Motor neuron (in vitro differentiated cells): ENCODE data around the gene CCL4L2. TPM values are rescaled to one million over a fixed set of nuclear protein-coding genes. Genes with fewer than 3 reads are reported as not detected.
"Not testable (repeated sequence)": the region's sequence is repeated elsewhere in the genome, so short reads cannot be mapped to it uniquely, and the experiment has no call there.

Experiments
- ATAC-seq, 8 experiments: fragments of 200-7000 bp; cut with Tn5 transposase; replicated peaks in 6 of 8; 2 replicates each; pipeline ENCODE4 v1.8.0; 2021; ENCODE audit warnings: mild to moderate bottlenecking in 8 of 8, moderate library complexity in 8 of 8
- H3K27ac ChIP-seq, 2 donors: fragments of 250-450 bp; sonication (Bioruptor Pico); 2 replicates each; pipeline ENCODE4 v1.9.0; 2021; ENCODE audit warnings: antibody characterized with exemption in 2 of 2, mild to moderate bottlenecking in 2 of 2, moderate library complexity in 1 of 2
- H3K4me1 ChIP-seq, 2 donors: fragments of 250-450 bp; sonication (Bioruptor Pico); replicated peaks in 1 of 2; 2 replicates each; pipeline ENCODE4 v1.6.1; 2021; ENCODE audit warnings: antibody characterized with exemption in 2 of 2, mild to moderate bottlenecking in 2 of 2, moderate library complexity in 1 of 2
- H3K4me3 ChIP-seq, 5 donors: fragments of 250-450 bp; sonication (Bioruptor Pico); 2 replicates each; pipeline ENCODE4 v1.9.0; 2021; ENCODE audit warnings: antibody characterized with exemption in 5 of 5, mild to moderate bottlenecking in 5 of 5, moderate library complexity in 4 of 5
- WGBS, 10 experiments: fragments of 450-650 bp; shearing (Covaris generic); methylation state at CpG; one replicate each; pipeline ENCODE4 v1.0.0; 2022; 5-methylcytosine and 5-hydroxymethylcytosine counted together
- in situ Hi-C, 9 experiments: fragments of 400-800 bp; cut with MboI; loops; one replicate each; pipeline ENCODE4 v1.15.0; 2021; ENCODE audit warnings: low sequenced_read_pairs in 9 of 9, low pct_unique_long_range_greater_than_20kb in 2 of 9; ENCODE audit not compliant: unreplicated experiment in 9 of 9
- total RNA-seq, 8 experiments: library from RNA; unstranded; fragments of 300-600 nt; gene quantifications; 2 replicates each; pipeline versions ENCODE4 v1.2.3 to v1.2.4, GENCODE V29; 2022

The CCL4L2 gene
- total RNA-seq, result under 1 TPM in 4 of 8 experiments, not detected in 4; 0.31 to 0.81 (median 0.55) TPM

DNA sequence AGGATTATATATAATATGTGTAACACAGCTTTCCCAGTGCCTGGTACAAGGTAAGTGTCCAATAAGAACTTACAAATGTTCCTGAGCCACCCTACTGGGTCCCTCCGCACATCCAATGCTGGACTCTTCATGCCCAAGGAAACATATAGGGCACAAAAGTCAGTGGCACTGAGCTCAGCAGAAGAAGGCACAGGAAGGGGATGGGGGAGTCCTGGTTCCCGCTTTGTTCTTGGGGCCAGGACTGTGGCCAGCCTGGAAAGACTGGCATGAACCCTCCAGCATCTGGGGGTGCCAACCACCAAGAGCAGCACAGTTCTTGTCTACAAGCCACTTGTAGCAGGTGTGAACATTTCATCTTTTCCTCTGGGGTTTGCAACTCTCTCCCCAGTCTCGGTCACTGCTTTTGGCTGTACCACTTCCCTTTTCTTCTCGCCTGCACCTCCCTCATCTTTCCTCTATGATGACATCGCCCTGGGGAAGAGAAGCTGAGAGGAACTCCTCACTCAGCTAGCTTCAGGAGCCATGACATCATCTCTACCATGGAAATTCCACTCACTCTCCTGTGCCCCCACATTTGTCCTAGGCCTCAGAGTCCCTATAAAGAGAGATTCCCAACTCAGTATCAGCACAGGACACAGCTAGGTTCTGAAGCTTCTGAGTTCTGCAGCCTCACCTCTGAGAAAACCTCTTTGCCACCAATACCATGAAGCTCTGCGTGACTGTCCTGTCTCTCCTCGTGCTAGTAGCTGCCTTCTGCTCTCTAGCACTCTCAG lies at the start of gene CCL4L2:
Gene CCL4L2, plus strand, starts transcription at position 625 of the 773 bp plus-strand sequence.
- WGBS, 10 experiments, result 40 to 88% (median 78%) methylated on average over 1 to 7 of the region's 7 CpGs; no CpG with 5 or more reads in 3 of the 10 experiments
- H3K4me3 ChIP-seq, H3K27ac ChIP-seq, H3K4me1 ChIP-seq, in situ Hi-C loops: not testable (repeated sequence)
- peak in 4 of 8 experiments; percentile 16 to 91 (median 58) for ATAC-seq

GRCh38 chr17:36168836-36169235 lies 42.0 kb upstream of the CCL4L2 start:
- H3K4me3 ChIP-seq, H3K27ac ChIP-seq, ATAC-seq, in situ Hi-C loops, H3K4me1 ChIP-seq: not testable (repeated sequence)
- whole genome bisulfite sequencing, 10 experiments, result no CpG with 5 or more reads among the region's 8 CpGs

DNA sequence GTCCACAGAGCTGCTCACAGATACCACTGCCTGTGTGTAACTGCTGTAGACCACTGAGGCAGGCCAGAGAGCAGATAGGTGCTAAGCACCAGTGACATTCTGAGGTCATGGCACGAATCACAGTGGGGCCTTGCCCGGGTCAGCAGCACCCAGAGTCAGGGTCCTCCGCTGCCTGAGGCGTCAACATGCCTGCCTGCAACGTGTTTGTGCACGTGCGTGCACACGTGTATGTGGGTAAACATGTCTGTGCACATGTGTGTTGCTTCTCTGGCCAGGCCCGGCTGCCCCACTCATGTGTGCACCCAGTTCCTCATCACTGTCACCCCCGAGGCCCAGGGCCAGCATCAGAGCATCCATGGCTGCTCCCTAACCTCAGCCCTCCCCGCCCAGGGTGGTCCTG lies 34.3 kb upstream of the CCL4L2 start, which contains the start of gene TBC1D3B:
Gene TBC1D3B, minus strand, starts transcription at position 101 of the 400 bp plus-strand sequence. CDS start 1,586 bp downstream, outside the sequence.
- H3K27ac ChIP-seq, ATAC-seq, H3K4me3 ChIP-seq, H3K4me1 ChIP-seq: not testable (repeated sequence)
- in situ Hi-C loops, result loop anchor here in 1 of 9 experiments (25.0 kb wide), 1 partner anchor 311 kb away; the partner anchor contains the start of gene ZNHIT3
- WGBS, 10 experiments, result no CpG with 5 or more reads among the region's 11 CpGs

- in situ Hi-C loops, result loop anchor here in 1 of 9 experiments (25.0 kb wide), 1 partner anchor 306 kb away; the partner anchor contains the start of gene ZNHIT3
- not testable (repeated sequence) for H3K4me1 ChIP-seq, ATAC-seq, H3K27ac ChIP-seq, H3K4me3 ChIP-seq
- 50 to 100% (median 75%) methylated on average over 1 to 5 of the region's 6 CpGs; no CpG with 5 or more reads in 6 of the 10 experiments for WGBS, 10 experiments
Observed at GRCh38 chr17:36181446-36182175, 29.3 kb upstream of the CCL4L2 start.

DNA sequence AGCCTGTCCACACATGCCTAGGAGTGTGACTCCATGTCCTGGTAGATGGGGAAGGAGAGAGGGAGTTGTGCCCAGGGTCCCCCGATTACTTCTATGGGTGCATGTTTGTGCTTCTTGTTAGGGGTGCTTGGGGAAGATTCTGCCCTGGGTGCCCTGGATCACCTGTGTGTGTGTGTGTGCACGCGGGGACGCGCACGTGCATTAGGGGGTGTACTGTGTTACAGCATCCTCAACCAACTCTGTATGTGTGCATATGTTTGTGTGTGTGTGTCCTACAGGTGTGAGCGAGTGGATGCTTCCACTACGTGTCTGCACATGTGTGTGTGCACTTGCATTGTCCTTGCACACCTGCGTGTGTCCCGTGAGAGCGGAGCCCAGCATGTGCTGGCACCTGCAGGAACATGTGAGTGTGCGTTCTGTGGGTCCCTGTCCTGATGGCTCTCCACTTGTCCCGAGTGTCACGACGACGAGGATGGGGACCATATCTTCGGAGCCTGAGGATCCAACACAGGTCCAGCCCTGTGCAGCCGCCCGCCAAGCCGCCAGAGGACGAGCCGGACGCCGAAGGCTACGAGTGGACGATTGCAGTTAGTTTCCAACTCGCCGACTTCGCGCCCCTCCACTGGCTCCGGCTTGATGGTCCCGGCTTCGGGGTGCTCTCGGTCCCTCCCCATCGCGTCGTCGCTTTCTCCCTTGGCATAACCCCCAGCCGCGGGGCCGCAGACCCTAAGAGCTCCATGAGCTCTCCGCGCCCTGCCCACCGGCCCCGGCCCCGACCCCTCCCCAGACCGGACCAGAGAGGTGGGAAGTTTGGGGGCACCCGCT lies 28.5 kb upstream of the CCL4L2 start:
- WGBS, 10 experiments, result 17 to 91% (median 52%) methylated on average over 1 to 28 of the region's 48 CpGs; no CpG with 5 or more reads in 1 of the 10 experiments
- H3K4me3 ChIP-seq, result peak overlapping the region; percentile 36 to 51 (median 44)
- in situ Hi-C loops, result loop anchor here in 1 of 9 experiments (25.0 kb wide), 1 partner anchor 305 kb away; the partner anchor contains the start of gene ZNHIT3
- H3K27ac ChIP-seq, result no peak overlapping the region
- peaks cover 0 to 9% of the 10 kb centered on the region in 2 donors for H3K4me1 ChIP-seq
- ATAC-seq, result peak; percentile 18 to 53 (median 46)

DNA sequence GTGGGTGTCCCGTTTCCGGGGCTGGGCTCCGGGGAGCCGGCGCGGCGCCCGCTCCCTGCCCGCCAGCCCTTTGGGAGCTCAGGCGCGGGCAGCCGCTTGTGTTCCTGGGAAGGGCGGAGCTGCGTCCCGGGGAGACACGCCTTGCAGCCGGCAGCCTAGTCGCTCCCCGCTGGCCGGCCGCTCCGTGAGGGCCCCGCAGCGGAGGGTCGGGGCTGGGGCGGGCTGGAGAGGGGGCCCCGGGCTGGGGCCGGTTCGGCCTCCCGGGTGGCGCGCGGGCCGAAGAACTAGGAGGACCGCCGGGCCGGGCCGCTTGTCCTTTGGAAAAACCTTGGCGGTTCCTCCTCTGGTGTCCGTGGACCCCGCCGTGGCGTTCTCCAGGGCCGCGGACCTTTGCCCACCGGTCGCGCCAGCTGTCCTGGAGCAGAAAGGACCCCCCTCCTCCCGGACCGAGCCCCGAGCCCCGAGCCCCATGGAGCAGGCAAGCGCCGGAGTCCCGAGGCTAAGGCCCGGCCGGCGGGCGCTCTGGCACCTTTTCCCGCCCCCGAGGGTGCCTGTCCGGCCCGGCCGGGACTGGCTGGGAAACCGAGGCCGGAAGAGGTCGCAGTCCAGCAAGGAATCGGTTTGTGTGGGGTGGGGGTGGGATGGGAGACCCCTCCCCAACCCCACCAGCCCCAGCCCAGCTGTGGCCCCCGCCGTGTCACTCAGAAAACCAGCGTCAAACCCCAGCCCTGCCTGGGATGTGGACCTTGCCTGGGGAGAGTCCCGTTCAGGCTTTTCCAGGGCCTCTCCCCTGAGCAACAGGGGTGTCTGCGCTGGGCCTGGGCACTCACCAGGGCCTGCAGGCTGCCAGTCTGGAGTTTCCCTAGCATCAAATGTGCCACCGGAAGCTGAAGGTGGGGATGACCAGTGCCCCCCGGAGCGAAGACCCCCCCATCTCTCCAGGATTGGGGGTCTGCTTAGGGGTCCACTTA lies 27.6 kb upstream of the CCL4L2 start:
- Histone ChIP-seq H3K4me3 (peak overlapping the region; percentile 36 to 51 (median 44)), H3K4me1 (peaks cover 0 to 9% of the 10 kb centered on the region in 2 donors), H3K27ac (no peak overlapping the region)
- in situ Hi-C loops, result loop anchor here in 1 of 9 experiments (25.0 kb wide), 1 partner anchor 304 kb away; the partner anchor contains the start of gene ZNHIT3
- 0 to 6% (median 0%) methylated on average over 6 to 20 of the region's 76 CpGs; no CpG with 5 or more reads in 5 of the 10 experiments for WGBS, 10 experiments
- peak; percentile 91 to 99 (median 96) for ATAC-seq

GRCh38 chr17:36184023-36184765 lies 26.7 kb upstream of the CCL4L2 start:
- Histone ChIP-seq H3K27ac (no peak overlapping the region), H3K4me3 (no peak overlapping the region), H3K4me1 (peaks cover 0 to 9% of the 10 kb centered on the region in 2 donors)
- WGBS, 10 experiments, result 77 to 100% (median 90%) methylated on average over 1 to 4 of the region's 12 CpGs; no CpG with 5 or more reads in 3 of the 10 experiments
- in situ Hi-C loops, result loop anchor here in 1 of 9 experiments (25.0 kb wide), 1 partner anchor 303 kb away; the partner anchor contains the start of gene ZNHIT3
- ATAC-seq, result no peak

- in situ Hi-C loops, result loop anchor here in 1 of 9 experiments (25.0 kb wide), 1 partner anchor 302 kb away; the partner anchor contains the start of gene ZNHIT3
- Histone ChIP-seq H3K4me3 (no peak overlapping the region), H3K4me1 (peaks cover 0 to 9% of the 10 kb centered on the region in 2 donors), H3K27ac (no peak overlapping the region)
- 0 to 60% (median 31%) methylated on average over 1 to 2 of the region's 2 CpGs for WGBS, 10 experiments
- ATAC-seq, result no peak
Observed at GRCh38 chr17:36185416-36185815, 25.4 kb upstream of the CCL4L2 start.

GRCh38 chr17:36186810-36187763 lies 23.8 kb upstream of the CCL4L2 start:
- not testable (repeated sequence) for H3K27ac ChIP-seq, H3K4me1 ChIP-seq, H3K4me3 ChIP-seq, ATAC-seq
- 61 to 81% (median 73%) methylated on average over 3 to 13 of the region's 13 CpGs for whole genome bisulfite sequencing, 10 experiments
- in situ Hi-C loops, result loop anchor here in 1 of 9 experiments (25.0 kb wide), 1 partner anchor 300 kb away; the partner anchor contains the start of gene ZNHIT3
